ENCODE data around the gene FOXE3.

FOXE3 gene

GRCh38 chr1:47415728-47416318 lies at the start of gene FOXE3:
Gene FOXE3 (plus strand): TSS chr1:47416285. CDS start chr1:47416316, 31 bp downstream.
- DNase-seq (ENCODE audit: low spot score): no peak

- no peak for DNase-seq (ENCODE audit: low spot score)
These were observed 48.4 kb upstream of the FOXE3 start for GRCh38 chr1:47367651-47368050.

- DNase-seq (ENCODE audit: low spot score): no peak
These were observed 45.0 kb upstream of the FOXE3 start for GRCh38 chr1:47371016-47371517.

- DNase-seq (ENCODE audit: low spot score): no peak
These were observed 41.6 kb upstream of the FOXE3 start for GRCh38 chr1:47374501-47374900.

DNA sequence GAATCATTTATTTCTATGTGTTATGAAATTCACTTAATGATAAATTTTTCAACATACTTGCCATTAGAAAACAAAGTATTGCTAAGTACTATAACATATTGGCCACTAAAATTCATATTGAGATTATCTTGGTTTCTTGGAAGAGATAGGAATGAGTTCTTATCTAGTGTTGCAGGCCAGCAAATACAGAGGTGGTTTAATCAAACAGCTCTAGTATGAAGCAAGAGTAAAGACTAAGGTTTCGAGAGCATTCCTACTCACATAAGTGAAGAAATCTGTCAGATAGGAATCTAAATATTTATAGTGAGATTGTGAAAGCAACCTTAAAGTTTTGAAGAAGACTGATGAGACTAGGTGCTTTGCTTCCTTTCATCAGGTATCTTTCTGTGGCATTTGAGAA lies 37.9 kb upstream of the FOXE3 start:
- no peak for DNase-seq (ENCODE audit: low spot score)

DNA sequence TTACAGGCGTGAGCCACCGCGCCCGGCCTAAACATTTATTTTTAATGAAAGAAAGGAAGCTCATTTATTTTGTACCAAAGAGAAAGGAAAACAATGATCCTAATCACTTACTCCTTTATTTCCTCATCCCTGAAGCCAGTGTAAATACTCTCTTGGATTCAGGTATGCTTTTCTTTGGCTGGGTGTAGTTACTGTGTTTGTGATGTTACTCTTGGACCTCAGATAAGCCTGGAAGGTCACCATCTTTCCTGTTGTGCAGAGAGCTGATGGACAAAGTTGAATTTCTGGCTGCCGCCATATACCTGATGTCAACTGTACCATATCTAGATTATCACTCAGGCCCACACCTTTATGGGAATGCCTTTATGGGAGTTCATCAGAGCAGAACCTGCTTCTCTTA lies 35.4 kb upstream of the FOXE3 start:
- no peak for DNase-seq (ENCODE audit: low spot score)

DNA sequence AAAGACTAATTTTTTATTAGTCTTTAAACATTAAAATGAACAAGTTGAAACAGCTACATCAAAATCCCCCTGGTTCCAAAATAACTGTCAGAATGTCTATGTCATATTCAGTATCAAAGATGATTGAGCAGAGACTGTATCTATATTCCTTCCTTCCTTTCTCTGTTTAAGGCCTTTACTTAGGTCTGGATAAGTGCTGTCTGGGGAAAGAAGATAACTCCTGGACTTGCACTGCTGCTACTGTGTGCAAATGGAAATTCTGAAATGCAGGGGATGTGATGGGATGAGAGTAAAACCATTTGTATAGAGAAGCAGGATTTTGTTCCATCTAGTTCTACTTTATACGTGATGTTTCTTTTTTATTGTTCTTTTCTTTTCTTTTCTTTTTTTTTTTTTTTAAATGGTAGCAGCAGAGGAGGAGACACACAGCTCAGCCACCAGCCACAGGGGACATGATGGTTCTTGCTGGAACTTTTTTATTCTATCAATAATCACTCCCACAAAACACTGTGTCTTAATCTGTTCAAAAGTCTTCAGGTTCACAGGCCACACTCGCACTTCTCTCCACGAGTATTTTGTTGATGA lies 33.6 kb upstream of the FOXE3 start:
- DNase-seq (ENCODE audit: low spot score): no peak

- DNase-seq (ENCODE audit: low spot score): no peak
These were observed 32.0 kb upstream of the FOXE3 start for GRCh38 chr1:47384083-47384482.

DNA sequence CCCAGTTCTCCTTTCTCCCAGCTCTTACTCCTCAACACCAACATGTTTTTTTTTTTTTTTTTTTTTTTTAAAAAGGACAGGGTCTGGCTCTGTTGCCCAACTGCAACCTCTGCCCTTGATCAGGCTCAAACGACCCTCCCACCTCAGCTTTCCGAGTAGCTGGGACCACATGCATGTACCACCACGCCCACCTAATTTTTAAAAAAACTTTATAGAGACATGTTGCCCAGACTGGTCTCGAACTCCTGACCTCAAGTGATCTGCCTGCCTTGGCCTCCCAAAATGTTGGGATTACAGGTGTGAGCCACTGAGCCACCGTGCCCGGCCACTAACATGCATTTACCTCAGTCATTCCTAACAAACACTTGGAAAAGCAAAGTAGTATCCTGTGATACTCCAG lies 31.1 kb upstream of the FOXE3 start:
- no peak for DNase-seq (ENCODE audit: low spot score)

- no peak for DNase-seq (ENCODE audit: low spot score)
These were observed 29.8 kb upstream of the FOXE3 start for GRCh38 chr1:47386268-47386667.

DNA sequence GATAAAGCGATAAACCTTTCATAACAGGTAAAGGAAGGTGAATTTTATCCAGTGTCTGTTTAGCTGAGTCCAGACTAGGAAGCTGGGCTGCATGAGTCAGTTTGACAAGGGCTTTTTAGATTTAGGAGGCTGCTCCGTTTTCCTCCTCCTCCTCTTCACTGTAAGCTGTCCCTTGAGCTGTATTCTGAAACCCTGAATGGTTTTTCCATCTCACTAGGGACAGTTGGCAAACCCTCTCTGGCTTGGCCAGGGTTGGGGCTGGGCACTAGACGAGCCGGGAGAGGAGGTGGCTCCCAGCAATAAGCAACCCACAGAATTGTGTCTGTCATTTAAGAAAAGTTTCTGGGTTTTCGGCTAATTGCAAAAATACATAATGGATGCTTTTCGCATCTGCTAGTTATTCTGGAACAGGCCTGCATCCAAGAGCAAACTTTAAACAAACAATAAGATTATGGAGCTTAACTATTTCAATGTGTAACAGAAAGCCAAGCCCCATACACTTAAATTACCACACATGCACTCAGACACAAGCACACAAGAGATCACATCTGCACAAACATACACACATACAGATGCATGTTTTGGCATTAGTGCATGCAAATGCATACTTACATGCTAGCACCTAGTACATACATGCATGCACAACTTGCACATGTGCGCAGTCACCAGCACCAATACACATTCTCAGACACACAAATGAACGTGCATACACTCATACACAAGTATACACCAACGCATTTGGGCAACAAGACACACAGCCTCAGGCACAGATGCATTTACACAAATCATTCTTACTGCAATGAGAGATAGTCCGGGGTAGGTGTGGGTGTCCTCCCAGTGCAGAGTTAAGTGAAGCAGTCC lies 27.8 kb upstream of the FOXE3 start:
- DNase-seq (ENCODE audit: low spot score): no peak

GRCh38 chr1:47388891-47389238 lies 27.2 kb upstream of the FOXE3 start:
- DNase-seq (ENCODE audit: low spot score): peak; percentile 13

DNA sequence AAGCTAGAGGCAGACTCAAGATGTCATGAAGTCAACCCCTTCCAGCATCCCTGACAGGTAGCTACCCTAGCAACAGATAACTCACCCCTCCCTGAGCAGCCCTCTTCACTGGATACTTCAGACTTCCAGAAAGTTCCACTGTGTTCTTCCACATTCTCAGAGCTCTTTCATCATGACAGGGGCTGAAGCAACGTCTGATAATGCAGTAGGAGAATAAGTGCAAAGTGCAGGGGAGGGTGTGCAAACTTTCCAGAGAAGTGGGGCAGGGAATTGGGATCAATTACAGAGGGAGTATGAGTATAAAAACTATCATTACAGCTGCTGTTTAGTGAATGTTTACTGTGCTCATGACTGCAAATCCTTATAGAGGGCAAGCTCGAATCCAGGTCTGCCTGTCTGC lies 26.4 kb upstream of the FOXE3 start:
- no peak for DNase-seq (ENCODE audit: low spot score)

DNA sequence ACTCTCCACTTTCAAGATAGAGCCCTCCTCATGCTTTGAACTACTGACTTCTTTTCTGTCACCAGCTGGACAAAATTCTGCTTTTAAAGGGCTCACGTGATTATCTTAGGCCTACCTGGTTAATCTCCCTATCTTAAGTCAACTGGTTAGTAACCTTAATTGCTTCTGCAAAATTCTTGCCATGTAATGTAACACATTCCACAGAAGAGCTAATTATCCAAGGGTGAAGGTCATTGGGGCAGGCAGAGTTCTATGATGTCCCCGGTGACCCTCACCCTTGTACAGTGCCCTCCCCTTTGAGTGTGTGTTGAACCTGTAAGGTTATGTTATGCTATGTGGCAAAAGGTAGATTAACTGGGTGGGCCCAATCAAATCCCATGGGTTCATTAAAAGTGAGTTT lies 25.2 kb upstream of the FOXE3 start:
- no peak for DNase-seq (ENCODE audit: low spot score)

- no peak for DNase-seq (ENCODE audit: low spot score)
These were observed 22.9 kb upstream of the FOXE3 start for GRCh38 chr1:47393141-47393540.

GRCh38 chr1:47395433-47395832 lies 20.7 kb upstream of the FOXE3 start:
- no peak for DNase-seq (ENCODE audit: low spot score)

GRCh38 chr1:47396671-47397196 lies 19.4 kb upstream of the FOXE3 start:
- DNase-seq (ENCODE audit: low spot score): no peak

- DNase-seq (ENCODE audit: low spot score): no peak
These were observed 16.8 kb upstream of the FOXE3 start for GRCh38 chr1:47399138-47399845.

DNA sequence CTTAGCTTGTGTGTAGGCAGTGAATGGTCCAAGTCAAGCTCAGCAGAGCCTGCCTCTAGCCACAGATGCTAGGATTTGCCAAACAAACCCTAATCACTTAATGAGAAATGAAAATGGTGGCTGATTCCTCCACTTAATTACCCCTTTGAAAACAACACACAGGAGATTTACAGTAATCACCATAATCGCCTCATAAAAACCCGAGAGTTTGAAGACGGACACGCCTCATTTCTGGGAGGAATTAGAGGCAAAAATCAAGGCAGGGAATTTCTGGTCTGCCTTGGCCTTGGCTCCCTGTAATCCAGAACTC lies 16.3 kb upstream of the FOXE3 start:
- DNase-seq (ENCODE audit: low spot score): no peak

GRCh38 chr1:47401761-47402160 lies 14.3 kb upstream of the FOXE3 start:
- DNase-seq (ENCODE audit: low spot score): no peak

GRCh38 chr1:47402591-47402990 lies 13.5 kb upstream of the FOXE3 start:
- no peak for DNase-seq (ENCODE audit: low spot score)

DNA sequence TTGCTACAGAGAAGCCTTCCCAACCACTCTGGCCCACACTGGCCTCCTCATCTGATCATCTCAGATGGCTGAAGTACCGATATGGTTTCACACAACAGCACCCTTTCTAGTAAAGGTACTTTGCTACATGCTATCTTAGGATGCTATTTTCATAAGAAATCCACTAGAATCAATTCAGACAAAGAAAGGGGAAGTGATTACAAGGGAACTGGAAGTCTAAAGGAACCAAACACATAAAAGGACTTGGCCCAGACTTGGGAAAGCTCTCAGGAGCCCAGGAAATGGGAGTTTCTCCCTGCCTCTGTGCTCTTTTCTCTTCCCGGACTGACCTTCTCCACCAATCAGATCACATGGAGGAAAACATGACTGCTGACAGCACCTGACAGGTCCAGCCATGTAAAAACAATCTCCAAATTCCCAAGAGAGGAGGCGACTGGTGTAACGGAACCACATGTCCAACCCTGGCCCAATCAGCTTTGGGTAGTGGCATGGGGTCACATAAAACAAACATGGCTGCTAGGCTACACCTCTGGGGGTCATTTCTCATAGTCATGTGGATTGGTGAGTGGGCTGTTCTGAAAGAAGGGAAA lies 12.7 kb upstream of the FOXE3 start:
- DNase-seq (ENCODE audit: low spot score): no peak
